ENCODE data around the gene ZNF473.

ZNF473 gene

DNA sequence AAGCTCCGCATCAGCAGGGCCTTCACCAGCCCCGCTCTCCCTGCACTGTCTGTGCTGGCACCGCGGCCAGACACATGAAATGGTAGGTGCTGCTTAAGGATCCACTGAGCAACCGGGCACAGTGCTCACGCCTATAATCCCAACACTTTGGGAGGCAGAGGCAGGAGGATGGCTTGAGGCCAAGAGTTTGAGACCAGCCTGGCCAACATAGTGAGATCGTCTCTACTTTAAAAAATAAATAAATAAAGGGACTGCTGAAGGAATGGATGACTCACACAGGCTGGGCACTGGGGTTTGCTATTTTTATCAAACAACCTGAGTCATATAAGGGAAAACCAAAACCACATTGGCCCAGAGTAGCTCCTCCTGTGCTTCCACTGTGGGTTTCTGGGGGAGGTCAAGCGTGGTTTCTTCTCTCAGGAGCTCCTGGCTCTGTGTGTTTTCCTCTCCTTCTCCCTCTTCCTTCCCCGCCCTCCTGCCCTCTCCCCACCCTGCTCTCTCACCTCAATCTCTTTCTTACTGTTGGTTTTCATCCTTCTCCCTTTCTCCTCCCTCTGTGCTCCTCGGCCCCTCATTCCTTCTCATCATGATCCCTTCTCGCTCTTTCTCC lies 21.9 kb upstream of the ZNF473 start:
- DNase-seq: no peak

GRCh38 chr19:50005428-50005827 lies 20.4 kb upstream of the ZNF473 start:
- no peak for DNase-seq

DNA sequence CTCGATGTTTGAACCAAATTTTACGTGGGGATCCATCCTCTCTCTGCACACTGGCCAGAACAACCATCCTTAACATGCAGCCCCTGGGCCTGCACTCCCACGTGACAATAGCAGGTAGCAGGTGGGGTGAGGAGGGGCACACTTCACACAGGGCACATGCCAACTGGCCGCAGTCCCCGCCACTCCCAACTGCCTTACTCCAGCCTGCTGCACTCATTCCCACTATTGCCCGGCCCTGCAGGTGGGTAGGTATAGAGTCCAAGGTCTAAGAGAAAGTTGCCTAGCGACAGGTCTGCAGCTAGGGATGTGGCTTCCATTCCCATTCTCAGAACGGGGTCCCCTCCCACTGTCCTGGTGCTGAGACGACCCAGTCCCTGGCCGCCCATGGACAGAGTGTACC lies 18.6 kb upstream of the ZNF473 start:
- DNase-seq: no peak

- no peak for DNase-seq
Measured at GRCh38 chr19:50007947-50008346, 17.9 kb upstream of the ZNF473 start.

DNA sequence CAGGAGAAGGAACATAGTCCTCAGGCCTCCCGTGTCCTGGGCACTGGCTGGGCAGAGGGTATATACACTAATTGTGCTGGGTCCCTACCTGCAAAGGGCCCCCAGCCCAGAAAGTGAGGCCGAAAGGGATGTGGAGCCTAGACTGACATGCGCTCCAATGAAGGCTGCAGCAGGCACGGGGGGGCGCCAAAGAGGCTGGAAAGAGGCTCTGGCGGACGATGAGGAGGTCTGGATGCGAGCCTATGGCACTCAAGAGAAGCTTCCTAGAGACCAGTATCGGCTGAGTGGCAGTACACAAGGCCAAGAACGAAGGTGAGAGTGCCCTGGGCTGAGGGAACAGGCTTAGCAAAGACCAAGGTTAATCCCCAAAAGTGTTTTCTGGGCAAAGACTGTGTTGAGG lies 17.3 kb upstream of the ZNF473 start:
- DNase-seq: no peak

GRCh38 chr19:50016225-50016807 lies 9.5 kb upstream of the ZNF473 start:
- no peak for DNase-seq

DNA sequence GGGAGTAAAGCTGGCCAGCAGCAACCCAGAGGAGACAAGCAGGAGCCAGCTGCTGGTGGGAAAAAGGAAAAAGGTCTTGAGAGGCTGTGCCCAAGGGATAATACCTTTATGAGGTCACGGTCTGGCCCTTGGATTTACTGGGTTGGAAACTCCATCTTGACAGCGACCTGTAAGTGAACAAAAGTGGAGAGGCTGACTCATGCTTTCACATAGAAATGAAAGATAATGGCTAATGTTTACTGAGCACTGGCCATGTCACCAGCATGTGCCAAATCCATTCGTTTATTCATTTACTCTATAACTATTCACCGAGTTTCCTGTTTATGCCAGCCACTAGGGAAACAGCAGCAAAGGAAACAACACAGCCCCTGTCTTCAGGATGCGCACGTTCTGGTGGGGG lies 5.3 kb upstream of the ZNF473 start:
- no peak for DNase-seq

GRCh38 chr19:50022823-50023222 lies 3.0 kb upstream of the ZNF473 start:
- DNase-seq: no peak

DNA sequence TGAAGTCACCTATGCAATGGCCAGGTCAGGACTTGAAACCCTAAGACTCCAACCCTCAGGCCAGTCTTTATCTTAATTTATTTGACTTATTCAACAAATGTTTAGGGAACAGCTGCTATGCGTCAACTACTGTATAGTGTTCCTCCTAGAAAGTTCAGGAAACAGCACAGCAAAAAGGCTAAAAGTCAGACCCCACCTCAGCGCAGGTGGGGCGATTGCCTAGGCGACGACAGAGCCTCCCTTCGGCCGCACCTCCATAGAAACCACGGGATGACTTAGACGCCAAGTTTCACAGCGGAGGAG lies 1.1 kb upstream of the ZNF473 start:
- no peak for DNase-seq

DNA sequence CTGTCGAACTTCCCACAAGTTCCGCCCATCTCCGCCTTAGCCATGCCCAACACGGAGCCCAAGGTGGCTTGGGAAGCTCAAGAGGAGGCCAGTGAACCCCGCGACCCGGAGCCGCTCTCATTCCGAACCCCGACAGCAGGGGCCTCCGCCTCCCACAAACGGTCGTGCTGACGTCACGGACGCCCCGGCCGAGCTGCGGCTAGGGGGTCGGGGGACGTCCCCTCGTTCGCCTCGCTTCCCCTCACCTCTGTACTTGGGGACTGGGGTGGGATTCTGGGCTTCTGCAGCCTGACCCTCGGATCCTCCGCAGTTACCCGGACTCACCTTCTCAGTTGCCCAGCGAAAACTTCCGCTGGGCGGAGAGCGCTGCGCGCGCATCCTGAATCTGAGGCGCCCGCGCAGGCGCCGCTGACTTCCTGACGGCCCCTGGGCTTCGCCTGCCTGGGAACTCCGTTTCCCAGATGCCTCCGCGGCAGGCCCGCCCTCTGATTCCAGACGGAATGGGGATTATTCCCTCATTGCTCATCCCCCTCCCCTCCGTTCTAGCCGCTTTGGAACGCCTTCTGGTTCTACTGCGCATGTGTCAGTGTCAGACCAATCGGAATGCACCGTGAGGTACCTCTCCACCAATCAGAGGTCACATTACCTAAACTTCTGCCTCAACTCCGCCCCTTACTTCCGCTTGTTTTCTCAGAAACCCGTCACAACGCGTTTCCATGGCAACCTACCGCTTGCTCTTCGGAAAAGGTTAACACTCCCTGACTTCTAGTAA lies 597 bp upstream of the ZNF473 start, which contains the start of gene VRK3:
Gene VRK3 (minus strand): TSS at position 351 of the 772 bp plus-strand sequence. CDS start 9,210 bp downstream, outside the sequence.
- peak; percentile 99 for DNase-seq

DNA sequence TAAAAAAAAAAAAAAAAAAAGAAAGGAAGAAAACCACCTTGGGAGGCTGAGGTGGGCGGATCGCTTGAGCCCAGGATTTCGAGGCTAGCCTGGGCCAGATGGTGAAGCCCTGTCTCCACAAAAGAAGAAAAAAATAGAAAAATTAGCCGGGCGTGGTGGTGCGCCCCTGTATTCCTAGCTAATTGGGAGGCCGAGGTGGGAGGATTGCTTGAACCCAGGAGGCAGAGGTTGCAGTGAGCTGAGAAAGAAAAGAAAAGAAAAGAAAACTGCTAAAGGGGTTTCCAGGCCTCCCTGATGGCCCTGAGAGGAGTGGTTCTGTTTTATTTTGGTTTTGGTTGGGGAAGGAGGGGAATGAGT lies 723 bp downstream of the ZNF473 start:
- DNase-seq: no peak

DNA sequence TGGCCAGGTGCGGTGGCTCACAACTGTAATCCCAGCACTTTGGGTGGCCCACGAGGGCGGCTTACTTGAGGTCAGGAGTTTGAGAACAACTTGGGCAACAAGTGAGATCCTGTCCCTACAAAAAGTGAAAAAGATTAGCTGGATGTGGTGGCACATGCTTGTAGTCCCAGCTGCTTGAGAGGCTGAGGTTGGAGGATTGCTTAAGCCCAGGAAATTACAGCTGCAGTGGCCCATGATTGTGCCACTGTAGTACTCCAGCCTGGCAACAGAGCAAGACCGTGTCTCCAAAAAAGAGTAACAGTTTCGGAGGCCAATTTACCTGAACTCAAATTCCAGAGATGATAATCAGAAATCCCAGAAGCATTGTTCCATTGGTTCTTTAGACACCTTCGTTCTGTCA lies 4.4 kb downstream of the ZNF473 start:
- DNase-seq: no peak

DNA sequence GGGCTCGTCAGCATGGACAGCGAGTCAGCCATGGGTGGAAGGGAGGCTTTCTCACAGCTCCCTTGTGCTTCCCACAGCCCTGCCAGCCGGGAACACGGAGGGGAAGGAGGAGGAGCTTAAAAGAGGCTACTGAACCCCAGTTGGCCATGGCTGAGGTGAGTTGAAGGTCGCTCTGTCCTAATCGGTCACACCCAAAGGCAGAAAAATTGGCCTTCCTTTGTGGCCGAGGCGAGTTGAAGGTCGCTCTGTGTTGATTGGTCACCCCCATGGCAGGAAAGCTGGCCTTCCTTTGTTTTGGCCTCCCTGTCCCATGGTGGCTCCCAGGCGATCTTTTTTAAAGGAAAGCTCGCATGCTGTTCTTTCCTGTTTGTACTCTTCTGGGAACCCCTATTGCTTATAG lies 5.1 kb downstream of the ZNF473 start:
- no peak for DNase-seq

GRCh38 chr19:50036908-50037307 lies 11.1 kb downstream of the ZNF473 start:
- DNase-seq: no peak

DNA sequence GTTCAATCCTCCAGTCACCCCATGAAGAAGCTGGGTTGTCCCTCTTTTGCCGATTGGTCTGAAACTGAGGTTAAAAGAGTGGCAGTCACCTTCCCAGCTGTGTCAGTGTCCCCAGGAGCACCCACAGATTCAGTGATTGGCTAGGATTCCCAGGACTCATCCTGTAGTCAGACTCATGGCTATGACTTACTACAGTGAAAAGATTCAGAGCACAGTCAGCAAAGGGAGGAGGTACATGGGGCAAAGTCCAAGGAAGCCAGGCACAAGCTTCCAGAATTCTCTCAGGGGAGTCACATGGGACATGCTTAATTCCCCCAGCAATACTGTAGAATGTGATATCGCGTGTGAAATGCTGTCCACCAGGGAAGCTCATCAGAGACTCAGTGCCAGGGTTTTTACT lies 14.2 kb downstream of the ZNF473 start:
- DNase-seq: no peak

- no peak for DNase-seq
Measured at GRCh38 chr19:50040967-50041366, 15.2 kb downstream of the ZNF473 start.

- DNase-seq: no peak
Measured at GRCh38 chr19:50042363-50043024, 16.7 kb downstream of the ZNF473 start.

DNA sequence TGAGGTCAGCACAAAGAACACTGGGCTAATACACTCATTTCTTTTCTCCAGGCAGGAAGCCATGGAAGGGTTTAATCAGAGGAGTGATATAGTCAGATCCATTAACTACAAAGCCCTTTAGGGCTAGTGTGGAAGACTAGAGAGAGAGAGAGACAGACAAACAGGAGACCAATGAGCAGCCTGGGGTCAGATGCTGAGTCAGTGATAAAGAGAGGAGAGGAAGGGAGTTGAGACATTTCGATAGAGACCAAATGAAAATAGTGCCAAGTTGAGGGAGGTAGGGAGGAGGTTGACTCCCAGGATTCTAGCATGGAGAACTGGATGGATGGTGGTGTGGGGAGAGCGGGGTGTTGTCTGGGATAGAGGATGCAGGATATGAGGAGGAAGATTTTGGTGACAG lies 18.2 kb downstream of the ZNF473 start:
- DNase-seq: no peak

DNA sequence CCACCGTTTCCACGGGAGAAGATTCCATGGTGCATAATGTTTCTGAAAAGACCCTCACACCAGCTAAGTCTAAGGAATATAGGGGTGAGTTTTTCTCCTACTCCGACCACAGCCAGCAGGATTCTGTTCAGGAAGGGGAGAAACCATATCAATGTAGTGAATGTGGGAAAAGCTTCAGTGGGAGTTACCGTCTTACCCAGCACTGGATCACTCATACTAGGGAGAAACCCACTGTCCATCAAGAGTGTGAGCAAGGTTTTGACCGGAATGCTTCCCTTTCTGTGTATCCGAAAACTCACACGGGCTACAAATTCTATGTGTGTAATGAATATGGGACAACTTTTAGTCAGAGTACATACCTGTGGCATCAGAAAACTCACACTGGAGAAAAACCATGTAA lies 19.1 kb downstream of the ZNF473 start:
- DNase-seq: no peak

GRCh38 chr19:50046649-50047503 lies 21.1 kb downstream of the ZNF473 start:
- DNase-seq: no peak

- DNase-seq: no peak
Measured at GRCh38 chr19:50047671-50048070, 21.9 kb downstream of the ZNF473 start.

- no peak for DNase-seq
Measured at GRCh38 chr19:50050406-50051227, 24.8 kb downstream of the ZNF473 start.

Measured in NCI-H510A treated with DMSO at 0.1 percent for 48 hours (cell line).